HG02571 (cell line): ENCODE data around the gene KCNMA1.
"Not testable (repeated sequence)": the region's sequence is repeated elsewhere in the genome, so short reads cannot be mapped to it uniquely, and the experiment has no call there.

Experiments used
- ATAC-seq: cut with Tn5 transposase; IDR thresholded peaks from one replicate; pipeline ENCODE4 v1.9.1; 2021; ENCODE audit warnings: mild to moderate bottlenecking, moderate library complexity; ENCODE audit not compliant: unreplicated experiment

Gene KCNMA1

DNA sequence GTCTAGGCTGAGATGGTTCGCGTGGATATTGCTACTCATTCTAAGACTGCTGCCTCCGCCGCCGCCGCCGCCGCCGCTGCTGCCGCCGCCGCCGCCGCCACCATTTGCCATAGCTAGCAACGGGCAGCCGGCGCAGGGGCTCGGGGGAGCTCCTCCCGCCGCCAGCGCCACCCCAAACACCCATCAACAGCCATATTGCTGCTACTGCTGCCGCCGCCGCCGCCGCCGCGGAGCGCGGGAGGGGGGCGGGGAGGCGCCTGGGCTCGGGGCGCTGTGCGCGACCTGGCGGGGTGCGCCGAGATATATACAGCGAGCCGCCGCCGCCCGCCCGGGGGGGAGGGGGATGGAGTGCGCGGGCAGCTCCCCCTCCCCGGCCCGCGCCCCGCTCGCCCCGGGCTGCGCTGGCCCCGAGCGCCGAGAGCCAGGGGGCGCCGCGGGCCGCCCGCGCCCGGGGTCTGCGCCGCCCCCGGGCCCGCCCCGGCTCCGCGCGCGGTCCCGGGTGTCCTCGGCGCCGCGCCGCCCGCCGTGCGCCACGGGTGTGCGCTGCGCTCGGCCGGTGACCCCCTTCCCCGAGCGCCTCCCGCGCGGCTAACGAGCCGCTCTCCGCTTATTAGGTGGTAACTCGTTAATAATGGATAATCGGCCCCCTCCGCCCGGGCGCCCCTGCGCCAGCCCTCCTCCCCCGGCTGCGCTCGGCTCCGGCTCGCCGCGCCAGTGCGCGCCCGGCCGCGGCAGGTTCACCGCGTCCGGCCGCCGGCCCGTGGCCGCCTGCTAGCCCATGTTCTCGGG, at the start of gene KCNMA1:
KCNMA1 (minus strand) TSS at position 277 of the 789 bp plus-strand sequence.
- no peak for ATAC-seq

- ATAC-seq = no peak
These were observed 49.2 kb upstream of the KCNMA1 start for GRCh38 chr10:77686650-77687417.

DNA sequence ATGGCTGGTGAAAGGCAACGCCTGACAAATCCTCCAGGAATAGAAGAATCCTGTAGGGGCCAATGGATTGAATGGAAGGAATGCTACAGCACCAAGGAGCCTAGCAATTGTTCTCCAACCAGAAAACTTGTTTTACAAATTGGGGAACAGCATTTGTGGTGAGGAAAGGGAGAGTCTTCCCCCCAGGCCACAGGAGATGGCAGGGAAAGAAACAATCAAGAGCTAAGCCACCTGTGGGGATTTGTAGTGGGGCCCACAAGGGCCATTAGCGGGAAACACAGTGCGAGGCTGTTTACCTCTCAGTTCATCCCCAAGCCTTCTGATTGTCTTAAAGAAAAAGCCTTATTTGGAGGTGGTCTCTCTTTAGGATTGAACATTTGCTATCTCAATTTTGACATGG, 48.5 kb upstream of the KCNMA1 start:
- ATAC-seq = no peak

DNA sequence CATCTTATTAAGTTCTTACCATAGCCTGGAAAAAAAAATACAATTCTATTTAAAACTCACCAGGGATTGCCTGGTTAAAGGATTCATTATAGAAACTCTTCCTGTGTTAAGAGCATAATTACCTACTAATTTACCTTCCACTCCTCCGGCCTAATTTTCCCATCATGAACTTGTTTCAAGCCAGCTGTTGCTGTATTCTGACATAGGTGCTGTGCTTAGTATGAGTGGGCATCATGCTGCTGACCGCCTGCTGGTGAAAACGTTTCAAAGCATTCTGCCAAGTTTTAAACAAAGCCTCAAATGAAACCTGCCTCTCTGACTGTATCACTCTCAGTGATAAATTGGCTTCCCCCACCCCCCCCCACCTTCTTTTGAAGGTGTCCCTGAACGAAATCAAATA, 47.8 kb upstream of the KCNMA1 start:
- ATAC-seq = no peak

GRCh38 chr10:77683088-77683432, 45.5 kb upstream of the KCNMA1 start:
- not testable (repeated sequence) for ATAC-seq

DNA sequence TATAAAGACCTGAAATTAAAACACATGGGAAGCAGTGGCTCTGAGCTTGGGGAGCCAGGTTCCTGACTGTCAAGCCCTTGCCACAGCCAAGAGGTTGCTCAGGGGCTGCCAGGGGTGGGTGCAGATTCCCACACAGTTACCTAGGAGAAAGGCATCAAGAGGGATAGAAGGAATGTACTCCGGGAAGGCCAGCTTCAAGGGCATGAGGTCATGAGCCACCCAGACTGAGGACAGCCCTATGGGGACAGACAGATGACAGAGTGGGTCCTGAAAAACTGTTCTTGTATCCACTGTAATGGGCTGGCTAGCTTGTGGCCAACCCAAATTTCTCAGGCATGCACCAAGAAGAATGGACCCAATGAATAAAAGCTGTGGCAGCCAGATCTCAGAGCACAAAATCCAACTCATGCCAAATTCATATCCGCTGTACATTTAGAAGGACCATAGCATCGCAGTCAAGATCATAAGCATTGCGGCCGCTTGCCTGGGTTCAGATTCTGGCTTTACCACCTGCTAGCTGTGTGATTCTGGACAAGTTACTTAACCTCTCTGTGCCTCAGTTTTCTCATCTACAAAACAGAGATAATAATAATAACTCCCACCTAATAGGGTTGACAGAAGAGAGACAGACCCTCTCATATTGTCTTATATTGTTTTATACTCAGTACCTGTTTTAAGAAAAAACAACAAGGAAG, 44.9 kb upstream of the KCNMA1 start:
- ATAC-seq = no peak

GRCh38 chr10:77681839-77682238, 44.2 kb upstream of the KCNMA1 start:
- ATAC-seq = no peak

DNA sequence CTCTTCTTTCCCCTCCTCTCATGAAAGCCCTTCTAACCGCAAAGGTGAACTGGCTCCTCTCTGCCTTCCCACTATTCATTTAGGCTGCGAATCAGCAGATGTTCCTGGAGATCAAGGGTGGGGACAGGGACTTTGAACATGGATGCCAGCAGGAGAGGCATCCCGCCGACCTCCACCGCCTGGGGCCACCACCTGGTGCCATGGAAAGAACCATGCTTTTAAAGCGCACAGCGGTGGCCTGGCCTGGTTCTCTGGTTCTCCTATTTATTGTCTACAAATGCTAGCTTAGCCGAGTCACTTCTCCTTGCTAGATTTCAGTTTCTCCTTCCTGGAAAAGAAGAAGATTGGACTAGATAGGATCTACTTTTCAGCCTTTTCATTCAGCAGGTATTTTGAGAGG, 43.2 kb upstream of the KCNMA1 start:
- no peak for ATAC-seq

DNA sequence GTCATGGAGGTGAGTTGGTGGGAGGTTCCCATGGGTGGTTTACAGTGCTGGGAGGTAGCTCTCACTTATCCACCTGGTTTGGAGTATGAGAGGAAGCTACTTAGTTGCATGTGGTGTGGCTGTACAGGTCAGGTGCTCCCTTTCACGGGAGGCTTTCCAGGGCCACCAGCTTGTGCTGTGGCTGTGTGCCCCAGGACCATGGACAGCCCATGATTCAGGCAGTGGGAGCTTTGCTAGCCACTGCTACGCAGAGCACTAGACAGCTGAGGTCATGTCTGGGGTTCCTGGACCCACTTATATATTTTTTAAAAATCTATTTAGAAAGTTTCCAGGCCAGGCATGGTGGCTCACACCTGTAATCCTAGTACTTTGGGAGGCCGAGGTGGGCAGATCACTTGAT, 42.5 kb upstream of the KCNMA1 start:
- ATAC-seq = no peak

DNA sequence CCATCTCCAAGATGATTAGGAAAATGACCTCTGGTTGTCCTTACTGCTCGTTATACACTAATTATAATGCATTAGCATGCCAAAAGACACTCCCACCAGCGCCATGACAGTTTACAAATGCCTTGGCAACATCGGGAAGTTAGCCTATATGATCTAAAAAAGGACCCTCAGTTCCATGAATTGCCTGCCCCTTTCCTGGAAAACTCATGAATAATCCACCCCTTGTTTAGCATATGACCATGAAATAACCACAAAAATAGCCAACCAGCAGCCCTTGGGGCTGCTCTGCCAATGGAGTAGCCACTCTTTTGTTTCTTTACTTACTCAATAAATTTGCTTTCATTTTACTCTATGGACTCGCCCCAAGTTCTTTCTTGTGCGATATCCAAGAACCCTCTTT, 41.6 kb upstream of the KCNMA1 start:
- no peak for ATAC-seq

DNA sequence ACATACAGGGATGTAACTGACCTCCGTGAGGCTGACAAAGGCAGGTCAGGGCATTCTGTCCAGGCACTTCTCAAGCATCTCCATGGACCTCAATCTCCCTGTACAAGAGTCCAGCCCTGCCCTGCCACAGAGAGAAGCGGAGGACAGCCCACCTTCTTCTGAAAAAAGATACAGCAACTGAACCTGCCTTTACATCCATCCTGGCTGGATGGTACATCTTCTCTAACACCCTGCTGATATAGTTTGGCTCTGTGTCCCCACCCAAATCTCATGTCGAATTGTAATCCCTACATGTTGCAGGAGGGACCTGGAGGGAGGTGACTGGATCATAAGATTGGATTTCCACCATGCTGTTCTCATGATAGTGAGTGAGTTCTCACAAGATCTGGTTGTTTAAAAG, 40.5 kb upstream of the KCNMA1 start:
- ATAC-seq = no peak

- no peak for ATAC-seq
These were observed 37.7 kb upstream of the KCNMA1 start for GRCh38 chr10:77675347-77675746.

DNA sequence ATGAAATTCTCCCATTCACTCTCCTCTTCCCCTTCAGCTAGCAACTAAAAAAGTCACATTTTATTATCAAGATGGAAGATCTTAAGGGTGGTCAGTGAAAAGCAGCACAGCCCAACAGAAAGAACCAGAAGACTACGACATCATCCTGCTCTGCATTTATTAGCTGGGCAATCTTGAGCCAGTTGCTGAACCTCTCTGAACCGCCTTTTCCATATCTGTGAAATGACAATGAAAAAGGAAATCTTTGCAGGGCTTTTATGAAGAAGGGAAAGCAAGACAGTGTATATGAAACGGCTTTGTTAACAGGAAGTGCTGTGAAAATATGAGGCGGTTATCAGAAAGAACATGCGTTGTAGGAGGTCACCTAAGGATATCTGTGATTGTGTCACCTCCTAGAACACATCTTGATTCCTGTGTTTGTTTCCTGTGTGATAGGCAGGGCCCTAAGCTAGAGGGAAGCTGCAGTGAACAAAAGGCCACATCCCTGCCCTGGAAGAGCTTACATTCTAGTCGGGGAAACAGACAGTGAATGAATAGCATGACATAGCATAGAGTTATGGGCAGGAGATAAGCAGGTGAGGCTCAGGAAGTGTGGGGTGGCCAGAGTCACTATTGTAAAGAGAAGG, 36.0 kb upstream of the KCNMA1 start:
- ATAC-seq = no peak

DNA sequence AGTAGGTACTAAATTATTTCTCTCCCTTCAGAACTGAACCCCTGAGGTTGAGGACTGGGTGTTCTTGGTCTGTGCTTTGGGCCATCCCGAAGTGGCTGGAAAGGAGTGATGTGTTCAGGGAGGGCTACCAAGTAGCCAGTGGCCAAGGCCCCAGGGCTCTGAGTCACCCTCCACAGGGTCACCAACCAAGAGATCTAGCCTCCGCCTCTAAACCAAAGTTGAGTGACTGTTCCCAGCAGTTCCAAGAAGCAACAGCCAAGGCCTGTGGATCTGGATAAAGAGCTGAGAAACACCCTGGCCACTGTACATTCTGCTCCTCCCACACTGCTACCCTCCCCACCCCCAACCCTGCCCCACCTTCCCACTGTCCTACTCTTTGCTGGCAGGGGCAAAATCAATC, 35.5 kb upstream of the KCNMA1 start:
- ATAC-seq = no peak

DNA sequence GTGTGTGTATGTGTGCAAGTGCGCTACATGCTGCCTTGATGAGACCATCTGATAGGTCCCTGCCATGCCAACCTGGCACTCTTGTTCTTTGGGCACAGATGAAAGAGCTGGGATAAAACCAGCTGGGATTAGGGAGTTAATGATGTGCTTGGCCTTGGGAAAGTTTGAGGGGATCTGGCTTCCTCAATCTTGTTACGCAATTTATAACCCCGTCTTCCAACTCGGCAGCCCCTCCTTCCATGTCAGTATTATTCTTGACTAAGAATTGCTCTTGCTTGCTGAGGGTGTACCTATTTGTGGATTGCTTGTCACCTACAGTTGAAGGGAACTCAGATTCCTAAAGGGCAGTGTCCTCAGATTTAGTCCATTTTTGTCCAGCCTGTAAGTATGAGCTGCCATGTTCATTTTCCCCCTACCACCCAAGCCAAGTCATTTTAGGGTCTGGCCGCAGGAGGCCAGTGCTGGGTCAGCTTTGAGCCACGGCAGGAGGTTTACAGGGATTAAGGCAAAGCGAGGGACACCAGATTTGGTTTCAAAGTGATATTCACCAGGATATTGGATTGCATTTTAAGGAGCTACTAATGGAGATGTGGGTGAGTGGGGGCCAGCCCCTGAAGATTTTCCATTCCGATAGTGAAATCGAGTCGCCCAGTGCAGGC, 34.1 kb upstream of the KCNMA1 start:
- ATAC-seq = no peak

DNA sequence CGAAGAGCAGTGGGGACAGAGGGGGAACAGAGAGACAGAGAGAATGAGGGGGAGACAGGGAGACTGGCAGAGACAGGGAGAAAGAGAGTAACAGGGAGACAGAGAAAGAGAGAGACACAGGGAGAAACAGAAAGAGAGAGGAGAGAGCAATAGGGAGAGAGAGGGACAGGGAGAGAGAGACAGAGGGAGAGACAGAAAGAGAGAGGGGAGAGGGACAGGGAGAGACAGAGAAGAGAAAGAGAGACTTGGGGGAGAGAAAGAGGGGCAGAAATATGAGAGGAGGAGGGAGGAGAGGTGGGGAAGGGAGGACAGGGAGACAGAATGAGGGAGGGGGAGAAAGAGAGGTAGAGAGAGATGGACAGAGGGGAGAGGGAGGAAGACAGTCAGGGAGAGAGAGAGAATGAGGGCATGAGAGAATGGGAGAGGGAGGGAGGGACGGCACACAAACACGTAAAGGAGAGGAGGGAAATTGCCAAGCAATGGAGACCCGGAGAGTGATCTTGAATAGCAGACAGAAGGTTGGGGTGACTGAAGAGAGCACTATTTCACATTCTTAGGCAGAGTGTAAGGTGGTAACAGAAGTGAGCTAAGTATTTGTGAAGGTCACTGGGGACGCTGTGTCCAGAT, 33.3 kb upstream of the KCNMA1 start:
- ATAC-seq = no peak

DNA sequence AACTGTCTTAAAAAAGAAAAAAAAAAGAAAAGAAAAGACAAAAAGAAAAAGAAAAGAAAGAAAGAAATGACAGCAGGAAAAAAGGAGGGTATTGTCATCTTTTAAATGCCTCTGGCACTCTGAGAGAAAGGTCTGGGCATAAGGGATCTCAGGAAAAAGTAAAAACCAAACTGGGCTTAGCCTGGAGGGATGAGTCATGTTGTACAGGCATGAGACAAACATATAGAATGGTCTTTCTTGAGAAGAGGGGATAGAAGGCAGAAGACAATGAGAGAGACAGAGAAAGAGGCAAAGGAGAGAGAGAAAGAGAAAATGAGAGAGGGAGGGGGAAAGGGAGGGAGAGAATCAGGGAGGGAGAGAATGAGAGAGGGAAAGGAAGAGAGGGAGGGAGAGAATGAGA, 32.3 kb upstream of the KCNMA1 start:
- no peak for ATAC-seq

DNA sequence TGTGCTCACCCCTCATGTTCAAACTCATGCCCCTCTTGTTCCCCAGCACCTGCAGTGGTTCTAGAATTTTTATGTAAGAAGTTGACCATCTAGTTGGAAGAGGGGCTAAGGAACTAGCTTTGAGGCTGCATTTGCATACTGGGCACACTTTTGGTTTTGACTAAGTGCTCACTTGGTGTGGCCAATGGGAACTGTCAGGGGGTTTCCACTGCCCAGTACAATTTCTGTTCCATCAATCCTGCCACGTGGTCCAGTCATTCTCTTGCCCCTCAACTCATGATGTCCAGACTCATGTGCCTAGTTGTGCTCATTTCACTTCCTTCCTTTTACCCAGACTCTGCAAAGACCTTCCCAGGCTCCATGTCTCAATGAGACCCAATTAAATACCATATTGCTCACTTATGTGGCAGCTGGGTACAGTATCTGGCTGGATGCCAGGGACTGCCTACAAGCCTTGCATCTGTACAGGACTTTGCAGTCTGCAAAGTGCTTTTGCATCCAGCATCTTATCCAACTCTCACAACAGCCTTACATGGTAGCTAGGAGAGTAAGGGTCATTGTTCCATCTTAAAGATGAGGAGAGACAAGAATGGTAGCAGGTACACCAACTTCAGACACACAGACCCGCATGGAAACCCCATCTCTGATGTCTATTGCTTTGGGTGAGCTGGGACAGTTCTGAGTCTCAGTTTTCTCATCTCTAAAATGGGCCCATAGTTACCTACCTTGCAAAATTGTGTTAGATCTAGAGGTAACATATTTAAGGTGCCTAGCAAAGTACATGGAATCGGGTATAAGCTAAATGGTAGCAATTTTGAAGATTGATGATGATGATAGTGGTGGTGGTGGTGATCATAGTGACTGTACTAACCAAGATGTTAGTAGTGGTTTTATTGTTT, 30.1 kb upstream of the KCNMA1 start:
- ATAC-seq = peak; percentile 88

- ATAC-seq = no peak
These were observed 29.2 kb upstream of the KCNMA1 start for GRCh38 chr10:77666821-77667220.
